NCI-H187 (cell line): ENCODE data around the gene MTRF1.
"Not testable (repeated sequence)": the region's sequence is repeated elsewhere in the genome, so short reads cannot be mapped to it uniquely, and the experiment has no call there.

Experiments used
- DNase-seq, 2 experiments: peaks; one replicate each; lab custom pipeline; 2025; lab: John Stamatoyannopoulos, UW

Gene MTRF1

GRCh38 chr13:41222259-41222852 is 41.0 kb downstream of the MTRF1 start:
- no peak for DNase-seq

GRCh38 chr13:41220401-41220800 is 43.0 kb downstream of the MTRF1 start:
- DNase-seq = no peak

GRCh38 chr13:41216160-41216559 is 47.2 kb downstream of the MTRF1 start:
- DNase-seq = no peak

- no peak for DNase-seq
Observed at GRCh38 chr13:41213919-41214318, 49.5 kb downstream of the MTRF1 start.

GRCh38 chr13:41213316-41213715 is 50.1 kb downstream of the MTRF1 start:
- DNase-seq = no peak

GRCh38 chr13:41212881-41213280 is 50.5 kb downstream of the MTRF1 start:
- no peak for DNase-seq

- DNase-seq = no peak
Observed at GRCh38 chr13:41211062-41211461, 52.3 kb downstream of the MTRF1 start.

- DNase-seq = no peak
Observed at GRCh38 chr13:41206467-41206866, 56.9 kb downstream of the MTRF1 start.

- DNase-seq = no peak
Observed at GRCh38 chr13:41203810-41204209, 59.6 kb downstream of the MTRF1 start.

GRCh38 chr13:41200126-41200525 is 63.2 kb downstream of the MTRF1 start:
- no peak for DNase-seq

- peak in 1 of 2 experiments; percentile 41 for DNase-seq
Observed at GRCh38 chr13:41199526-41199925, 63.9 kb downstream of the MTRF1 start.

- no peak for DNase-seq
Observed at GRCh38 chr13:41199079-41199478, 64.3 kb downstream of the MTRF1 start.

- no peak for DNase-seq
Observed at GRCh38 chr13:41196620-41197019, 66.8 kb downstream of the MTRF1 start.

- DNase-seq = no peak
Observed at GRCh38 chr13:41196011-41196410, 67.4 kb downstream of the MTRF1 start.

- peak; percentile 47 to 67 for DNase-seq
Observed at GRCh38 chr13:41193919-41194824, 69.2 kb downstream of the MTRF1 start, which contains the start of gene KBTBD7. TSS of gene KBTBD7 (minus strand) at chr13:41194569. CDS start at chr13:41194257, 312 bp downstream.

- no peak for DNase-seq
Observed at GRCh38 chr13:41193469-41193868, 69.9 kb downstream of the MTRF1 start.

GRCh38 chr13:41188584-41188983 is 74.8 kb downstream of the MTRF1 start:
- no peak for DNase-seq

- DNase-seq = no peak
Observed at GRCh38 chr13:41186481-41186880, 76.9 kb downstream of the MTRF1 start.

- no peak for DNase-seq
Observed at GRCh38 chr13:41182231-41182630, 81.1 kb downstream of the MTRF1 start.

- DNase-seq = no peak
Observed at GRCh38 chr13:41179593-41180250, 83.7 kb downstream of the MTRF1 start.

- no peak for DNase-seq
Observed at GRCh38 chr13:41178040-41178439, 85.3 kb downstream of the MTRF1 start.

- DNase-seq = no peak
Observed at GRCh38 chr13:41177616-41178015, 85.8 kb downstream of the MTRF1 start.

- not testable (repeated sequence) for DNase-seq
Observed at GRCh38 chr13:41175576-41175975, 87.8 kb downstream of the MTRF1 start.
